CD4-positive, alpha-beta T cell (primary cell): Measurements from ENCODE around the gene INPP4A. TPM values are rescaled to one million over a fixed set of nuclear protein-coding genes. Genes with fewer than 3 reads are reported as not detected.

ENCODE experiments used
- ATAC-seq: fragments of 200-7000 bp; cut with Tn5 transposase; one replicate; pipeline ENCODE4 v1.10.0; 2022; ENCODE audit warnings: mild to moderate bottlenecking; ENCODE audit not compliant: poor library complexity
- CTCF ChIA-PET: fragments of 350-600 bp; sonication (Branson Sonifier 250); formaldehyde crosslinking; loops from one replicate; lab custom pipeline; 2021; ENCODE audit warnings: antibody characterized with exemption, inconsistent platforms; lab: Charles Lee
- POLR2A ChIA-PET: fragments of 350-600 bp; sonication (Branson Sonifier 250); formaldehyde crosslinking; loops from one replicate; lab custom pipeline; 2021; ENCODE audit warnings: antibody characterized with exemption, inconsistent platforms; lab: Charles Lee
- DNase-seq, 14 experiments: peaks; one replicate each; pipeline ENCODE4 v3.0.0-alpha.2; 2013 to 2020; ENCODE audit warnings: mixed read lengths in 2 of 14
- H3K27ac ChIP-seq, 2 donors: one replicate each; pipeline versions ENCODE4 v1.5.1 to v1.7.0; 2013; ENCODE audit warnings: low read length in 2 of 2, low read depth in 1 of 2, mild to moderate bottlenecking in 1 of 2
- H3K27me3 ChIP-seq, 2 experiments: 1 replicate in 1 of 2; 2 replicates in 1 of 2; pipeline versions ENCODE4 v1.6.1 to v1.7.0; 2013; ENCODE audit warnings: low read length in 2 of 2, control low read depth in 1 of 2, mild to moderate bottlenecking in 1 of 2, moderate library complexity in 1 of 2; ENCODE audit not compliant: insufficient read depth in 2 of 2, control insufficient read depth in 1 of 2
- H3K36me3 ChIP-seq: one replicate; pipeline ENCODE4 v1.6.1; 2013; ENCODE audit warnings: low read length, control low read depth; ENCODE audit not compliant: insufficient read depth
- H3K4me1 ChIP-seq: one replicate; pipeline ENCODE4 v1.6.1; 2013; ENCODE audit warnings: low read length, control low read depth; ENCODE audit not compliant: insufficient read depth
- H3K4me3 ChIP-seq: one replicate; pipeline ENCODE4 v1.5.1; 2013; ENCODE audit warnings: mild to moderate bottlenecking, low read length, moderate library complexity
- H3K9me3 ChIP-seq, 2 experiments: 1 replicate in 1 of 2; 2 replicates in 1 of 2; pipeline versions ENCODE4 v1.6.1 to v1.7.0; 2013; ENCODE audit warnings: low read length in 2 of 2, mild to moderate bottlenecking in 2 of 2, control low read depth in 1 of 2, moderate library complexity in 1 of 2; ENCODE audit not compliant: control insufficient read depth in 1 of 2, insufficient read depth in 1 of 2
- H3K27ac Mint-ChIP-seq: one replicate; pipeline ENCODE4 v1.8.0; 2020; ENCODE audit warnings: mixed read lengths
- H3K27me3 Mint-ChIP-seq: one replicate; pipeline ENCODE4 v1.8.0; 2021; ENCODE audit warnings: mixed read lengths
- H3K36me3 Mint-ChIP-seq: one replicate; pipeline ENCODE4 v1.8.0; 2021; ENCODE audit warnings: low read depth, mixed read lengths
- H3K4me1 Mint-ChIP-seq: one replicate; pipeline ENCODE4 v1.8.0; 2021; ENCODE audit warnings: low read depth, mixed read lengths
- H3K4me3 Mint-ChIP-seq: one replicate; pipeline ENCODE4 v1.8.0; 2020; ENCODE audit warnings: mild to moderate bottlenecking, mixed read lengths
- H3K9me3 Mint-ChIP-seq: one replicate; pipeline ENCODE4 v1.8.0; 2020; ENCODE audit warnings: mixed read lengths
- intact Hi-C, 2 experiments: fragments of 100-400 bp; cut with DNase I in 1 of 2; cut with micrococcal nuclease in 1 of 2; formaldehyde crosslinking; loops; one replicate each; pipeline versions ENCODE4 v1.15.1 to v1.9.0; 2023 to 2025; cut with DNase I, micrococcal nuclease
- total RNA-seq, 174 experiments: library from RNA in 2 of 174; stranded (reverse) in 2 of 174; gene quantifications; one replicate each; pipeline ENCODE4 v1.2.3 and lab custom pipeline; 2021 to 2026
- TF ChIP-seq, protein P1 (sequence below): fragments of 200-600 bp; IDR thresholded peaks from one replicate; pipeline ENCODE4 v1.8.0; 2022; ENCODE audit warnings: antibody characterized with exemption, mild to moderate bottlenecking

Gene INPP4A
- total RNA-seq, 2 experiments from 2014 or later, result 86.4 to 89.2 TPM

DNA sequence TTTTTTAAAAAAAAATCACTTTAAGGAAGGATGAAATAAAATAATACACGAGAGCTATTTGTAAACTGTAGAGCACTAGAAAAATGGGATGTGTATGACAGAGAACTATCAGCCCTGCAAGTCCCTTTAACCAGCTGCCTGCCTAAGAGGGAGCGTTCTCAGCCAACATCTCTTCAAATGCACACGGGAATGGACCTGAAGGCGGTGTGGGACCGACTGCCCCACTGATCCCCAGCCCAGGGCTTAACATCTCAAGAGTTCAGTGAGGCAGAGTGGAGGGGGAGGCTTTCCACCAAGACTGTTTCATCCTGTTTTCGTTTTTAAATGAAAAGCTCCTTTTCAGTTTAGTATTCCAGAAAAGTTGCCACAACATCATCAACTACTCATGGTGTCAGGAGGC lies 2.2 kb downstream of the INPP4A start:
- CTCF ChIA-PET, result interaction anchor here (0.6 to 1.9 kb wide), 11 partner anchors 9 to 210 kb away, joined by 3 to 11 read pairs (median 3); no protein-coding TSS in a partner anchor
- intact Hi-C loops, result loop anchor here (5.0 kb wide), 3 partner anchors 35 to 1040 kb away; no protein-coding TSS in a partner anchor
- Mint-ChIP-seq H3K9me3 (no peaks in the 10 kb centered on the region), H3K27me3 (no peaks in the 10 kb centered on the region), H3K36me3 (peaks cover 26% of the 10 kb centered on the region), H3K27ac (peak overlapping the region; percentile 90), H3K4me1 (peaks cover 74% of the 10 kb centered on the region), H3K4me3 (peak overlapping the region; percentile 96)
- Histone ChIP-seq H3K4me1 (peaks cover 45% of the 10 kb centered on the region), H3K36me3 (no peaks in the 10 kb centered on the region), H3K27ac (peak overlapping the region; percentile 53 to 72), H3K9me3 (no peaks in the 10 kb centered on the region), H3K27me3 (no peaks in the 10 kb centered on the region), H3K4me3 (peak overlapping the region; percentile 94)
- TF ChIP-seq, protein P1, sequence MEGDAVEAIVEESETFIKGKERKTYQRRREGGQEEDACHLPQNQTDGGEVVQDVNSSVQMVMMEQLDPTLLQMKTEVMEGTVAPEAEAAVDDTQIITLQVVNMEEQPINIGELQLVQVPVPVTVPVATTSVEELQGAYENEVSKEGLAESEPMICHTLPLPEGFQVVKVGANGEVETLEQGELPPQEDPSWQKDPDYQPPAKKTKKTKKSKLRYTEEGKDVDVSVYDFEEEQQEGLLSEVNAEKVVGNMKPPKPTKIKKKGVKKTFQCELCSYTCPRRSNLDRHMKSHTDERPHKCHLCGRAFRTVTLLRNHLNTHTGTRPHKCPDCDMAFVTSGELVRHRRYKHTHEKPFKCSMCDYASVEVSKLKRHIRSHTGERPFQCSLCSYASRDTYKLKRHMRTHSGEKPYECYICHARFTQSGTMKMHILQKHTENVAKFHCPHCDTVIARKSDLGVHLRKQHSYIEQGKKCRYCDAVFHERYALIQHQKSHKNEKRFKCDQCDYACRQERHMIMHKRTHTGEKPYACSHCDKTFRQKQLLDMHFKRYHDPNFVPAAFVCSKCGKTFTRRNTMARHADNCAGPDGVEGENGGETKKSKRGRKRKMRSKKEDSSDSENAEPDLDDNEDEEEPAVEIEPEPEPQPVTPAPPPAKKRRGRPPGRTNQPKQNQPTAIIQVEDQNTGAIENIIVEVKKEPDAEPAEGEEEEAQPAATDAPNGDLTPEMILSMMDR, result no peak
- POLR2A ChIA-PET, result interaction anchor here (0.7 to 13.0 kb wide), 5 partner anchors 8 to 41 kb away, joined by 4 to 213 read pairs (median 9); no protein-coding TSS in a partner anchor
- DNase-seq (no peak), ATAC-seq (no peak)

DNA sequence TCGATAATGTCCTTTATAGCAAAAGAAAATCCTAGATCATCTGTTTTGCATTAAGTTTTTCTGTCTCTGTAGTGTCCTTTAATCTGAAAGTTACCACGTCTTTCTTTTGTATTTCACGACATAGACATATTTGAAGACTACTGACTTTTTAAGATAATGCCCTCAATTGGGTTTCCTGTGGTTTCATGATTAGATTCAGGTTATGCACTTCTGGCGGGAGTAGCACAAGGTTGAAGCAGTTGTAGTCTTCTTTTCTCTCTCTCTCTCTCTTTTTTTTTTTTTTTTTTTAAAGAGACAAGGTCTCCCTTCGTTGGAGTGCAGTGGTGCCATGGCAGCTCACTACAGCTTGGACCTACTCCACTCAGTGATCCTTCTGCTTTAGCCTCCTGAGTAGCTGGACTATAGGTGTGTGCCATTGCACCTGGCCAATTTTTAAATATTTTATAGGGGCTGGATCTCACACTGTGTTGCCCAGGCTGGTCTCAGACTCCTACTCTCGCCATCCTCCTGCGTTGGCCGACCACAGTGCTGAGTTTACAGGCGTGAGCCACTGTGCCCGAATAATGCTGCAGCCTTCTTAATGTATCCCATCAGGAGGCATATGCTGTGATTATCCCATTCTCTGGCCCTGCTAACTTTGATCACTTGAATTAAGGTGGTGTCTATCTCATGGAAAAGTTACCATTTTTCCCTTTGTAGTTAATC lies 3.9 kb downstream of the INPP4A start:
- Histone ChIP-seq H3K4me1 (peaks cover 62% of the 10 kb centered on the region), H3K27me3 (no peaks in the 10 kb centered on the region), H3K9me3 (no peaks in the 10 kb centered on the region), H3K36me3 (no peaks in the 10 kb centered on the region), H3K27ac (peak overlapping the region in 1 of 2 donors; percentile 48), H3K4me3 (peak overlapping the region; percentile 40)
- intact Hi-C loops, result loop anchor here (1.0 to 5.0 kb wide), 5 partner anchors 16 to 1039 kb away; no protein-coding TSS in a partner anchor
- ChIA-PET POLR2A (interaction anchor here (0.6 to 13.0 kb wide), 5 partner anchors 10 to 215 kb away, joined by 3 to 213 read pairs (median 3); no protein-coding TSS in a partner anchor), CTCF (interaction anchor here (1.1 kb wide), 1 partner anchor 35 kb away, joined by 3 read pairs; no protein-coding TSS in a partner anchor)
- H3K36me3 Mint-ChIP-seq, result peaks cover 26% of the 10 kb centered on the region
- peaks cover 91% of the 10 kb centered on the region for H3K4me1 Mint-ChIP-seq
- ATAC-seq, result peak; percentile 74
- H3K4me3 Mint-ChIP-seq, result peak overlapping the region; percentile 96
- peak in 5 of 14 experiments; percentile 49 to 91 (median 86) for DNase-seq
- H3K27ac Mint-ChIP-seq, result peak overlapping the region; percentile 90
- H3K9me3 Mint-ChIP-seq, result no peaks in the 10 kb centered on the region
- TF ChIP-seq, protein P1, result no peak
- no peaks in the 10 kb centered on the region for H3K27me3 Mint-ChIP-seq

DNA sequence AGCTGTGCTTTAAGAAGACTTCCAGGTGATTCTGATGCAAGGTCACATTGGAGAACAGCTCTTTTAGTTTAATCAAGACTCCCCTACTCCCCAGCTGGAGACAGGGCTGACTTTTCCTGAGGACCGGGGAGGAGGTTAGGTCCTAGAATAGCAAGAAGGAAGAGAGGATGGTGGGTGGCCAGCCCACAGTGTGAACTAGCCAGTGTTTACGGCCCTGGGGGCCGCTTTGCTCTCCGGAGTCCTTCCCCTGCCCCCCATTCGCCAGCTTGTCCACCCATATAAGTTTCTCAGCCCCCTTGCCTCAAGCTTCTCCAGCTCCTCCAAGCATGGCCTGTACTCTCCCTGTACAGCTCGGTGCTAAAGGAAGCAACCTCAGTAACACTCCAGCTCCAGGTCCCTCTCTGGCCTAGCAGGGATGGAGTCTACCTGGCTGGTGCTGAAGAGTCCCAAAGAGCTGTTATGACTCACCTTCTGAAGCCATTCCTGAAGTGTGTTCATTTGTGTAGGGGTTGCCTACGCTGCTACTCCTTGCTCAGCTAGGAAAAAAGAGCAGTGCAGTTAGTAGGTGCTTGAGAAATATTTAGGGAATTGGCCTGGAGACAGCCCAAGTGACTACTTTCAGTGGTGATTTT lies 7.9 kb downstream of the INPP4A start:
- Mint-ChIP-seq H3K4me3 (peak overlapping the region; percentile 58), H3K36me3 (peaks cover 29% of the 10 kb centered on the region)
- POLR2A ChIA-PET, result interaction anchor here (0.6 to 13.0 kb wide), 3 partner anchors 12 to 37 kb away, joined by 3 to 213 read pairs (median 7); no protein-coding TSS in a partner anchor

More for the DNA sequence above, 7.9 kb downstream of the INPP4A start:
- peak overlapping the region in 1 of 2 donors; percentile 44 for H3K27ac ChIP-seq
- no peak for ATAC-seq
- H3K4me1 ChIP-seq, result peaks cover 89% of the 10 kb centered on the region
- TF ChIP-seq, protein P1, result no peak
- CTCF ChIA-PET, result interaction anchor here (0.9 kb wide), 1 partner anchor 36 kb away, joined by 3 read pairs; no protein-coding TSS in a partner anchor
- intact Hi-C loops, result no loop called here
- Mint-ChIP-seq H3K9me3 (no peaks in the 10 kb centered on the region), H3K4me1 (peaks cover 99% of the 10 kb centered on the region), H3K27ac (peak overlapping the region; percentile 90), H3K27me3 (no peaks in the 10 kb centered on the region)
- no peak overlapping the region for H3K4me3 ChIP-seq
- DNase-seq, result no peak
- H3K36me3 ChIP-seq, result peaks cover 19% of the 10 kb centered on the region
- no peaks in the 10 kb centered on the region for H3K9me3 ChIP-seq
- H3K27me3 ChIP-seq, result no peaks in the 10 kb centered on the region
